GM18507 (cell line): ENCODE data around the gene TXLNA.

Source experiments
- DNase-seq: peaks from one replicate; pipeline ENCODE4 v3.0.0; 2011; ENCODE audit warnings: low read depth; ENCODE audit not compliant: insufficient read length; ENCODE audit errors: extremely low spot score
- FAIRE-seq: peaks from 2 replicates; lab custom pipeline; 2011; peaks lifted over from hg19 to GRCh38; lab: Jason Lieb, UNC

Gene TXLNA

GRCh38 chr1:32205401-32206370 lies 26.2 kb downstream of the TXLNA start, which contains the start of gene IQCC:
Gene IQCC (plus strand): TSS chr1:32205671. CDS start chr1:32205682, 11 bp downstream.
- FAIRE-seq (peak; percentile 88), DNase-seq (peak; percentile 94)

- no peak for FAIRE-seq
- no peak for DNase-seq
Observed at GRCh38 chr1:32208469-32208868, 29.0 kb downstream of the TXLNA start.

DNA sequence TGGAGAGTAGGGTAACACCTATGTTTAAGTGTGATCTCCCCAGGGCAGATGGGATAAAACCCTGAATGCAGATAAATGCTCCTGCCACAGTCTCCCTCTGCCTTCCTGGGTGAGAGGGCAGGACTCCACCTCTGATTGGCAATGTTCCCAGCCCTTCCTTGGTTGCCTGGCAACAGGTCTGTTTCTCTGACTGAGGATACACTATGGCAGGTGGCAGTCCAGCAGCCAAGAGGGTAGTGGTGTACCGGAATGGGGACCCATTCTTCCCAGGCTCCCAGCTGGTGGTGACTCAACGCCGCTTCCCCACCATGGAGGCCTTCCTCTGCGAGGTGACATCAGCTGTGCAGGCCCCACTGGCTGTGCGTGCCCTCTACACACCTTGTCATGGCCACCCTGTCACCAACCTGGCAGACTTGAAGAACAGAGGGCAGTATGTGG lies 29.4 kb downstream of the TXLNA start, which contains the start of gene DCDC2B:
Gene DCDC2B (plus strand): TSS at position 199 of the 438 bp plus-strand sequence. CDS start 5 bp downstream, at position 204.
- no peak for DNase-seq
- no peak for FAIRE-seq

DNA sequence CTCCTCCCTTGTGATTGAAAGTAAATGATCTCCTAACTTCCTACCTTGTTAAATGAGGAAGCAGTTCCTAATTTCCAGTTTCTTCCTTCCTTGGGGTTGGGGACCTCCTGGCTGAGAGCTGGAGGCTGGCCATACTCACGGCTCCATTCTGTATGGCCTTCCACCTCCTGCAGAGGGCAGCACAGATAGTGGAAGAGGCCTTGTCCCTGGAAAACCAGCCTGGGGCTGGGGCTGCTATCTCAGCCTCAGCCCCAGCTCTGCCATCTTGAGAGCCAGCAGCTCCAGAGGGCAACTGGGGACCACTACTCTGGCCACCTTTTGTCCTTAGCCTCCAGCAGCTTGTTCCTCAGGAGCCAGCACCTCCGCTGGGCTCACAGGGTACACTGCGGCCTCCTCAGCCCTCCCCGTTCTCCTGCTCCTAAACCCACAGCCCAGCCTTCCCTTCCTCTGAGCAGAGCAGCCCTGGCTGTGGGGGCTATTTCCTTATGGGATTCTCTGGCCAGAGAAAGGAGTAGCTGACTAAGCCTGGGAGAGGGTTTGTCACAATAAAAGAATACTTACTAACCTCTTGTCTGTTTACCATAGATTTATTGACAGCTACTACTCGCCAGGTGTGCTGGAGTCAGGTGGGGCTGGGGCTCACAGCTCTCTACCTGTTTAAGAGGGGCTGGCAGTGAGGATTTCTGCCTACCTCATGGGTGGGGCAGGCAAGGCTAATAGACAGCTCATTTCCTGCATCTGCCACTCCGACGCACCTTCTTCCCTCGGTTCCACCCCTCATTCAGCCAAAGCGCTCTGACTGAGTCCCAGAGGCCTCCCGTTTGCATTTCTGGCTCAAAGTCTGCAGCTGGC lies 36.4 kb downstream of the TXLNA start:
- peak; percentile 87 for FAIRE-seq
- peak; percentile 33 for DNase-seq

DNA sequence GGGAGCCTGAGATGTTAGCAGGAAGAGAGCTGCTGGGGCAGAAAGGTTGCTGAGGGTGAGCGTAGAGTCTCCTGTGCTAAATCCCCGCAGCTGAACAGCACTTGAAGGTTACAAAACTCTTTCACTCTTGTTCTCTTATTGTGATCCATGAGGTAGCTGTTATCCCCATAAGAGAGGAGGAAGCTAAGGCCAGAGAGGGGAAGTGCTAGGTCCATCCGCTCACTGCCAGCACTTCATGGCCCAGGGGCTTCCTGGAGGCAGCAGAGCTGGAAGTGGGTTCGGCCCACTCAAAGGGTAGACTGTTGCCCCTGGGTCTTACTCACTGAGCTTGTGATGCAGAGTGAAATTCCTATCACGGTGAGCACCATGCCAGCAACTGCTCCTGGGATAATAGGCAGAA lies 37.1 kb downstream of the TXLNA start:
- no peak for FAIRE-seq

GRCh38 chr1:32219022-32219421 lies 39.5 kb downstream of the TXLNA start:
- DNase-seq (no peak), FAIRE-seq (no peak)

More for the DNA sequence above, 37.1 kb downstream of the TXLNA start:
- DNase-seq, result no peak

- no peak for DNase-seq
- no peak for FAIRE-seq
Observed at GRCh38 chr1:32220746-32221580, 41.5 kb downstream of the TXLNA start.

DNA sequence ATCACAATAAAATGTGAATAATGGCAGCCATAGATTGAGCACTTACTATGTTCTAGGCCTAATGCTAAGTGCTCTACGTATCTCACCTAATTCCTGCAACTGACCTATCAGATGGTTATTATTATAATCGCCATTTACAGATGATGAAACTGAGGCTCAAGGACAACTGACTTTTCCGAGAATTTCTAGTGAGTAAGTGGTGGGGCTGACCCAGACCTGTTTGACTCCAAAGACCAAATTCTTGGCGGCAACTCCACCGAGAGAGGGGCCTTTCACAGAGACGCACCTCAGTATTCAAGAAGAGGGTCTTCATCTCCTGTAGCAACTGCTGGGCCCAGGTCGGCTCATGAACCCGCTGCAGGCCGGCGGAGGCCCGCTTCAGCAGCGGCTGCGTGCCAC lies 42.1 kb downstream of the TXLNA start:
- DNase-seq (no peak), FAIRE-seq (no peak)

- DNase-seq (peak; percentile 92), FAIRE-seq (peak; percentile 90)
Observed at GRCh38 chr1:32221980-32222755, 42.7 kb downstream of the TXLNA start, which contains the start of the genes EIF3I and TMEM234. Gene EIF3I (plus strand): TSS chr1:32222407. CDS start chr1:32222442, 35 bp downstream. Gene TMEM234 (minus strand): TSS chr1:32222353. CDS start chr1:32222322, 31 bp downstream.

- DNase-seq (no peak), FAIRE-seq (no peak)
Observed at GRCh38 chr1:32223683-32224082, 44.2 kb downstream of the TXLNA start.

GRCh38 chr1:32224285-32224684 lies 44.8 kb downstream of the TXLNA start:
- DNase-seq (no peak), FAIRE-seq (no peak)

GRCh38 chr1:32228771-32229170 lies 49.3 kb downstream of the TXLNA start:
- FAIRE-seq, result no peak
- no peak for DNase-seq

GRCh38 chr1:32231843-32232432 lies 52.5 kb downstream of the TXLNA start:
- DNase-seq (no peak), FAIRE-seq (no peak)

DNA sequence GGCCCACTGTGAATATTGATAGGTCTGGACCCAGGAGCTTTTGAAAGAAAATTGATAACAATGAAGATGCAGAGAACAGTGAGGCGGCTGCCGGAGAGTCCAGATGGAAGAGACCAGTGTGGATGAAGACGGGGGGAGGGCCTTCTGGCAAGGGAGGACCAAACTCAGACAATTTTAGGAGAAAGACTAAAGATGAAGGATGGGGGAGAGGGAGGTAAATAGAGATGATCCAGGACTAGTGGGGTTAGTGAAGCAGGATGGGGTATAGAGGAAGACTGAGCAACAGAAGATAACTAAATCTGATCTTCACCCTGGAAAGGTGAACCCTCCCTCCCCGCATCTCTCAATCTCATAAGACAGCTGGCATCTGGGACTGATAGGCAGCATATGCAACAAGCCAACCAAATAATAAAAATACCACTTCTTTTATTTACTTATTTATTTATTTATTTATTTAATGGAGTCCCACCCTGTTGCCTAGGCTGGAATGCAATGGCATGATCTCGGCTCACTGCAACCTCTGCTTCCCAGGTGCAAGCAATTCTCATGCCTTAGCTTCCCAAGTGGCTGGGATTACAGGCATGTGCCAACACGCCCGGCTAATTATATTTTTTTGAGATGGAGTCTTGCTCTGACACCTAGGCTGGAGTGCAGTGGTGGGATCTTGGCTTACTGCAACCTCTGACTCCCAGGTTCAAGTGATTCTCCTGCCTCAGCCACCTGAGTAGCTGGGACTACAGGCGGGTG lies 53.3 kb downstream of the TXLNA start:
- no peak for FAIRE-seq
- DNase-seq, result no peak

DNA sequence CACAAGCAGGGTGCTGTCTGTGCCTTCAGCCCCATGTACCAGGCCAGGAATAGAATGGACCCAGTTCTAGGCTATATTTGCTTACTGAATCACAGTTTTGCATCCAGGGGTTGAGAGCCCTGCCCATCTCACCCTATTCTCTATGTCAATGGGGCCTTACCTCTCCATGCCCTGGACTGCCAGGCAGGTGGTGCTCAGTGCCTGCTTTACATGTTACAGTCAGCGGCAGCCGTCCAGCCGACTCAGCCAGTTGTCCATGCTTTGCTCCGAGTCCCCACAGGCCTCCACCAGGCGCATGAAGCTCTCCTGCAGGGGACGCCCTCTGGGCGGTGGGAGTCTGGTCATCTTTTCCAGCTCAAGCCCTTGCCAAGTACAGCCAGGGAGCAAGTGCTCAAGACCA lies 55.3 kb downstream of the TXLNA start:
- DNase-seq (no peak), FAIRE-seq (no peak)

- no peak for DNase-seq
- no peak for FAIRE-seq
Observed at GRCh38 chr1:32239337-32239736, 59.9 kb downstream of the TXLNA start.

DNA sequence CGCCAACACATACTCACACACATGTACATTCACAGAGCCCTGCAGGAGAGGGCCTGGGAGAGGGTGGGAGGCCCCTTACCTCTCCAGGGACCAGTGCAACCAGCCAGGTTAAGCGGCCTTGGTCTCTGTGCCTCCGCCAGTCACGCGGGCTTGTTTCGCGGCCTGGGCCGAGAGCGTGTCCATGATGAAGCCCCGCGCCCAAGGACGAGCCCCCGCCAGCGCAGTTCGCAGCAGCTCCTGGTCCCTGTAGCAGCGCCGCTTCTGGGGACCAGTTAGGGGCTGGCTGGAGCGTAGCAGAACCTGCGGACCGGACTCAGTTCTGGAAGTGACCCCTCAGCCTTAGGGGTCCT lies 60.3 kb downstream of the TXLNA start:
- DNase-seq (no peak), FAIRE-seq (no peak)
